Measurements from ENCODE around the gene ATP2A3.

The ATP2A3 gene

GRCh38 chr17:3923466-3924190 lies 40.6 kb downstream of the ATP2A3 start:
- Histone ChIP-seq H2AFZ (ENCODE audit: low read length) (no peak overlapping the region), H3K36me3 (ENCODE audit: insufficient read depth, low read length) (peaks cover 35% of the 10 kb centered on the region; the same call in 1 of the 2 replicates), H3K9me2 (replicated peaks; ENCODE audit: low read depth, low read length) (no peaks in the 10 kb centered on the region), H3K4me2 (ENCODE audit: low read depth, low read length, poor library complexity, severe bottlenecking) (no peak overlapping the region), H3K9ac (ENCODE audit: low read depth, low read length, poor library complexity, severe bottlenecking) (no peak overlapping the region), H3K4me1 (ENCODE audit: insufficient read depth, low read length, poor library complexity, severe bottlenecking) (peaks cover 10% of the 10 kb centered on the region), H3K27me3 (ENCODE audit: insufficient read depth, low read length, poor library complexity, severe bottlenecking) (no peaks in the 10 kb centered on the region), H3K9me3 (ENCODE audit: insufficient read depth, low read depth, low read length) (no peaks in the 10 kb centered on the region), H4K20me1 (ENCODE audit: insufficient read depth, low read length, poor library complexity, severe bottlenecking) (no peaks in the 10 kb centered on the region), H3K79me2 (ENCODE audit: insufficient read depth, low read length) (peaks cover 3% of the 10 kb centered on the region; the same call in 1 of the 2 replicates), H3F3A (ENCODE audit: low read depth) (no peaks in the 10 kb centered on the region), H3K4me3 (ENCODE audit: low read length, poor library complexity, severe bottlenecking) (no peak overlapping the region)
- TF ChIP-seq EZH2phosphoT487 (IDR thresholded peaks at IDR 0.05; ENCODE audit: borderline replicate concordance) (no peak), CTCF (conservative IDR thresholded peaks at IDR 0.05; ENCODE audit: low read length) (no peak)

- no peak overlapping the region for H3K9ac ChIP-seq (ENCODE audit: low read depth, low read length, poor library complexity, severe bottlenecking)
- no peaks in the 10 kb centered on the region for H3F3A ChIP-seq (ENCODE audit: low read depth)
- peaks cover 15% of the 10 kb centered on the region for H3K4me1 ChIP-seq (ENCODE audit: insufficient read depth, low read length, poor library complexity, severe bottlenecking)
- H3K4me3 ChIP-seq (ENCODE audit: low read length, poor library complexity, severe bottlenecking): no peak overlapping the region
- H3K4me2 ChIP-seq (ENCODE audit: low read depth, low read length, poor library complexity, severe bottlenecking): no peak overlapping the region
- H3K27me3 ChIP-seq (ENCODE audit: insufficient read depth, low read length, poor library complexity, severe bottlenecking): no peaks in the 10 kb centered on the region
- H3K79me2 ChIP-seq (ENCODE audit: insufficient read depth, low read length): peaks cover 7% of the 10 kb centered on the region; the same call in 1 of the 2 replicates
- no peaks in the 10 kb centered on the region for H3K9me2 ChIP-seq (replicated peaks; ENCODE audit: low read depth, low read length)
- H4K20me1 ChIP-seq (ENCODE audit: insufficient read depth, low read length, poor library complexity, severe bottlenecking): no peaks in the 10 kb centered on the region
- peaks cover 27% of the 10 kb centered on the region; the same call in 1 of the 2 replicates for H3K36me3 ChIP-seq (ENCODE audit: insufficient read depth, low read length)
- H3K9me3 ChIP-seq (ENCODE audit: insufficient read depth, low read depth, low read length): no peaks in the 10 kb centered on the region
- no peak for TF ChIP-seq EZH2phosphoT487 (IDR thresholded peaks at IDR 0.05; ENCODE audit: borderline replicate concordance)
- TF ChIP-seq CTCF (conservative IDR thresholded peaks at IDR 0.05; ENCODE audit: low read length): no peak
- no peak overlapping the region for H2AFZ ChIP-seq (ENCODE audit: low read length)
Measured at GRCh38 chr17:3922765-3923164, 41.5 kb downstream of the ATP2A3 start.

- Histone ChIP-seq H2AFZ (ENCODE audit: low read length) (no peak overlapping the region), H3K4me3 (ENCODE audit: low read length, poor library complexity, severe bottlenecking) (no peak overlapping the region), H3K36me3 (ENCODE audit: insufficient read depth, low read length) (peaks cover 18% of the 10 kb centered on the region; the same call in 1 of the 2 replicates), H4K20me1 (ENCODE audit: insufficient read depth, low read length, poor library complexity, severe bottlenecking) (no peaks in the 10 kb centered on the region), H3K9me3 (ENCODE audit: insufficient read depth, low read depth, low read length) (no peaks in the 10 kb centered on the region), H3K9me2 (replicated peaks; ENCODE audit: low read depth, low read length) (no peaks in the 10 kb centered on the region), H3F3A (ENCODE audit: low read depth) (no peaks in the 10 kb centered on the region), H3K27me3 (ENCODE audit: insufficient read depth, low read length, poor library complexity, severe bottlenecking) (no peaks in the 10 kb centered on the region), H3K9ac (ENCODE audit: low read depth, low read length, poor library complexity, severe bottlenecking) (peak overlapping the region; percentile 19), H3K79me2 (ENCODE audit: insufficient read depth, low read length) (peaks cover 17% of the 10 kb centered on the region; the same call in 1 of the 2 replicates), H3K4me1 (ENCODE audit: insufficient read depth, low read length, poor library complexity, severe bottlenecking) (peaks cover 26% of the 10 kb centered on the region), H3K4me2 (ENCODE audit: low read depth, low read length, poor library complexity, severe bottlenecking) (no peak overlapping the region)
- TF ChIP-seq EZH2phosphoT487 (IDR thresholded peaks at IDR 0.05; ENCODE audit: borderline replicate concordance) (no peak), CTCF (conservative IDR thresholded peaks at IDR 0.05; ENCODE audit: low read length) (no peak)
Measured at GRCh38 chr17:3921502-3922319, 42.5 kb downstream of the ATP2A3 start.
